OCI-LY7 (cell line): ENCODE measurements around the gene LAPTM5. TPM values are rescaled to one million over a fixed set of nuclear protein-coding genes. Genes with fewer than 3 reads are reported as not detected.

ENCODE experiments used
- BruUV-seq: library from RNA; stranded (reverse); fragments of 400-500 nt; replicated peaks from 2 replicates; lab custom pipeline; 2021; lab: Mats Ljungman, UMichigan
- CTCF ChIA-PET: fragments of 300-600 bp; sonication (Branson Sonifier 250); formaldehyde crosslinking; loops from one replicate; lab custom pipeline; 2022; ENCODE audit warnings: antibody characterized with exemption; ENCODE audit not compliant: unreplicated experiment; lab: Charles Lee
- POLR2A ChIA-PET: fragments of 300-600 bp; sonication (Branson Sonifier 250); formaldehyde crosslinking; loops from one replicate; lab custom pipeline; 2022; ENCODE audit warnings: antibody characterized with exemption; lab: Charles Lee
- DNase-seq: peaks from one replicate; pipeline ENCODE4 v3.0.0-alpha.2; 2015; ENCODE audit warnings: low spot score
- H2AFZ ChIP-seq: fragments of 200-600 bp; sonication (generic), shearing (Covaris generic); 2 replicates; pipeline ENCODE4 v1.6.1; 2014; ENCODE audit warnings: mild to moderate bottlenecking, antibody characterized with exemption, low read length, moderate library complexity
- H3K27ac ChIP-seq: fragments of 200-600 bp; sonication (generic); 2 replicates; pipeline ENCODE4 v1.5.1; 2014; ENCODE audit warnings: mixed run types, low read depth, mild to moderate bottlenecking, moderate library complexity, low read length, inconsistent platforms; ENCODE audit not compliant: poor library complexity, severe bottlenecking
- H3K36me3 ChIP-seq: fragments of 200-600 bp; sonication (generic); 2 replicates; pipeline ENCODE4 v1.6.1; 2014; ENCODE audit warnings: mild to moderate bottlenecking, antibody characterized with exemption, low read length, moderate library complexity, mixed read lengths; ENCODE audit not compliant: insufficient read depth
- H3K4me1 ChIP-seq: fragments of 200-600 bp; sonication (generic); 2 replicates; pipeline ENCODE4 v1.5.1; 2014; ENCODE audit warnings: mild to moderate bottlenecking, low read length; ENCODE audit not compliant: insufficient read depth, poor library complexity, severe bottlenecking
- H3K4me2 ChIP-seq: fragments of 200-600 bp; sonication (generic); 2 replicates; pipeline ENCODE4 v1.6.1; 2014; ENCODE audit warnings: mild to moderate bottlenecking, low read length
- H3K4me3 ChIP-seq: fragments of 200-600 bp; sonication (generic); 2 replicates; pipeline ENCODE4 v1.5.1; 2014; ENCODE audit warnings: mild to moderate bottlenecking, low read depth, low read length; ENCODE audit not compliant: poor library complexity, severe bottlenecking
- H3K79me2 ChIP-seq: fragments of 200-600 bp; sonication (generic); 2 replicates; pipeline ENCODE4 v1.6.1; 2016; ENCODE audit warnings: low read depth, mild to moderate bottlenecking, low read length, moderate library complexity, mixed read lengths; ENCODE audit not compliant: insufficient read depth
- H3K9me2 ChIP-seq: fragments of 200-600 bp; sonication (generic); 2 replicates; pipeline ENCODE4 v1.6.1; 2016; ENCODE audit warnings: mild to moderate bottlenecking, low read length, mixed read lengths; ENCODE audit not compliant: insufficient read depth
- H3K9me3 ChIP-seq: fragments of 200-600 bp; sonication (generic); 2 replicates; pipeline ENCODE4 v1.6.1; 2014; ENCODE audit warnings: mild to moderate bottlenecking, mixed run types, low read length, mixed read lengths
- H4K20me1 ChIP-seq: fragments of 200-600 bp; sonication (generic); 2 replicates; pipeline ENCODE4 v1.6.1; 2014; ENCODE audit warnings: mild to moderate bottlenecking, antibody characterized with exemption, low read length, moderate library complexity, mixed read lengths; ENCODE audit not compliant: insufficient read depth
- CTCF ChIP-seq: fragments of 200-600 bp; sonication (generic); conservative IDR thresholded peaks from 2 replicates; pipeline ENCODE4 v1.5.1; 2014; ENCODE audit warnings: mild to moderate bottlenecking, antibody characterized with exemption, low read length, moderate library complexity, mixed read lengths
- EZH2phosphoT487 ChIP-seq: fragments of 200-600 bp; sonication (generic); IDR thresholded peaks from 2 replicates; pipeline ENCODE4 v1.6.1; 2018; ENCODE audit warnings: low read depth, borderline replicate concordance, mild to moderate bottlenecking, mixed run types, antibody characterized with exemption, low read length, moderate library complexity, mixed read lengths
- intact Hi-C: fragments of 100-400 bp; cut with micrococcal nuclease; formaldehyde crosslinking; loops from one replicate; pipeline ENCODE4 v1.10.0; 2022; ENCODE audit not compliant: unreplicated experiment
- total RNA-seq, 2 experiments: library from RNA; depleted of rRNA in 1 of 2; stranded (reverse); fragments of >200 nt in 1 of 2; shearing (Covaris generic) in 1 of 2; gene quantifications; 2 replicates each; pipeline ENCODE4 v1.2.3, GENCODE V29; 2014 to 2022

LAPTM5 gene
- total RNA-seq, 2 experiments from 2014 or later = 113 to 137 TPM

GRCh38 chr1:30728340-30728739 lies 29.2 kb downstream of the LAPTM5 start:
- no peaks in the 10 kb centered on the region for H3K79me2 ChIP-seq
- POLR2A ChIA-PET = interaction anchor here (0.9 to 1.3 kb wide), 2 partner anchors 33 to 52 kb away, joined by 3 to 4 read pairs; no protein-coding TSS in a partner anchor
- DNase-seq = no peak
- no peak overlapping the region for H2AFZ ChIP-seq
- H3K4me3 ChIP-seq = no peak overlapping the region
- no TSS peak for BruUV-seq
- peaks cover 37% of the 10 kb centered on the region for H3K4me1 ChIP-seq
- H3K4me2 ChIP-seq = no peak overlapping the region
- H3K9me3 ChIP-seq = no peaks in the 10 kb centered on the region
- CTCF ChIA-PET = interaction anchor here (1.0 to 1.3 kb wide), 2 partner anchors 26 to 33 kb away, joined by 3 to 5 read pairs; no protein-coding TSS in a partner anchor
- no peak for TF ChIP-seq EZH2phosphoT487
- TF ChIP-seq CTCF = no peak
- no peaks in the 10 kb centered on the region for H4K20me1 ChIP-seq
- intact Hi-C loops = no loop called here
- H3K36me3 ChIP-seq = no peaks in the 10 kb centered on the region
- H3K9me2 ChIP-seq = no peaks in the 10 kb centered on the region
- H3K27ac ChIP-seq = no peak overlapping the region

GRCh38 chr1:30727824-30728223 lies 29.8 kb downstream of the LAPTM5 start:
- CTCF ChIA-PET = interaction anchor here (1.0 to 1.3 kb wide), 3 partner anchors 16 to 33 kb away, joined by 3 to 5 read pairs (median 3); no protein-coding TSS in a partner anchor
- POLR2A ChIA-PET = interaction anchor here (0.9 to 1.3 kb wide), 2 partner anchors 33 to 52 kb away, joined by 3 to 4 read pairs; no protein-coding TSS in a partner anchor
- no peak overlapping the region for H3K27ac ChIP-seq
- H3K36me3 ChIP-seq = no peaks in the 10 kb centered on the region
- intact Hi-C loops = no loop called here
- no peaks in the 10 kb centered on the region for H4K20me1 ChIP-seq
- no peaks in the 10 kb centered on the region for H3K9me2 ChIP-seq
- no peak for TF ChIP-seq EZH2phosphoT487
- no peak for TF ChIP-seq CTCF
- H3K4me3 ChIP-seq = no peak overlapping the region
- no peaks in the 10 kb centered on the region for H3K79me2 ChIP-seq
- no peak overlapping the region for H3K4me2 ChIP-seq
- no TSS peak for BruUV-seq
- H3K9me3 ChIP-seq = no peaks in the 10 kb centered on the region
- H2AFZ ChIP-seq = no peak overlapping the region
- no peak for DNase-seq
- peaks cover 37% of the 10 kb centered on the region for H3K4me1 ChIP-seq
